ENCODE data around the gene CCT8. TPM values are rescaled to one million over a fixed set of nuclear protein-coding genes. Genes with fewer than 3 reads are reported as not detected.

CCT8 gene
- total RNA-seq, 1 donor = 163 TPM

GRCh38 chr21:29007810-29008209, 65.6 kb downstream of the CCT8 start:
- Histone ChIP-seq H3K36me3 (ENCODE audit: insufficient read depth, low read length) (peaks cover 17% of the 10 kb centered on the region), H4K20me1 (ENCODE audit: insufficient read depth, low read length) (no peaks in the 10 kb centered on the region), H2AFZ (ENCODE audit: low read length) (no peak overlapping the region), H3K9me3 (ENCODE audit: low read depth, low read length) (no peaks in the 10 kb centered on the region), H3K4me2 (ENCODE audit: insufficient read depth, low read length) (no peak overlapping the region), H3K27ac (ENCODE audit: low read depth, low read length) (no peak overlapping the region), H3K4me1 (ENCODE audit: insufficient read depth, low read length) (peaks cover 4% of the 10 kb centered on the region), H3K4me3 (ENCODE audit: insufficient read depth, low read length) (no peak overlapping the region), H3K27me3 (ENCODE audit: insufficient read depth, low read length) (no peaks in the 10 kb centered on the region), H3K79me2 (ENCODE audit: insufficient read depth, low read length) (peaks cover 1% of the 10 kb centered on the region)
- TF ChIP-seq CTCF (IDR thresholded peaks at IDR 0.05; ENCODE audit: extremely low read depth, low read depth, low read length) = no peak
- DNase-seq (ENCODE audit: insufficient read length, low spot score, missing footprints) = no peak

- no peak overlapping the region for H3K4me3 ChIP-seq (ENCODE audit: insufficient read depth, low read length)
- H3K27ac ChIP-seq (ENCODE audit: low read depth, low read length) = no peak overlapping the region
- peaks cover 4% of the 10 kb centered on the region for H3K4me1 ChIP-seq (ENCODE audit: insufficient read depth, low read length)
- no peak overlapping the region for H2AFZ ChIP-seq (ENCODE audit: low read length)
- no peaks in the 10 kb centered on the region for H3K9me3 ChIP-seq (ENCODE audit: low read depth, low read length)
- H3K27me3 ChIP-seq (ENCODE audit: insufficient read depth, low read length) = no peaks in the 10 kb centered on the region
- H3K79me2 ChIP-seq (ENCODE audit: insufficient read depth, low read length) = peaks cover 2% of the 10 kb centered on the region
- no peaks in the 10 kb centered on the region for H4K20me1 ChIP-seq (ENCODE audit: insufficient read depth, low read length)
- no peak overlapping the region for H3K4me2 ChIP-seq (ENCODE audit: insufficient read depth, low read length)
- H3K36me3 ChIP-seq (ENCODE audit: insufficient read depth, low read length) = peaks cover 17% of the 10 kb centered on the region
- DNase-seq (ENCODE audit: insufficient read length, low spot score, missing footprints) = no peak
- TF ChIP-seq CTCF (IDR thresholded peaks at IDR 0.05; ENCODE audit: extremely low read depth, low read depth, low read length) = no peak
Measured at GRCh38 chr21:29007135-29007534, 66.3 kb downstream of the CCT8 start.

Other genes with a start within 250 kb of the CCT8 start
- gene LTN1, start 80.8 kb downstream of the CCT8 start, total RNA-seq = 26.5 and 27.5 TPM in 2 replicates
- 35.1 TPM in 2 replicates for gene RWDD2B, start 54.3 kb downstream of the CCT8 start, total RNA-seq
- 47.4 TPM in 2 replicates for gene USP16, start 49.0 kb downstream of the CCT8 start, total RNA-seq
- 15.6 and 19.9 TPM in 2 replicates for gene MAP3K7CL, start 57.0 kb upstream of the CCT8 start, total RNA-seq
- gene BACH1, start 225.3 kb upstream of the CCT8 start, total RNA-seq = 153 and 189 TPM in 2 replicates